HG02798 (cell line): ENCODE data around the gene GIGYF2.
A peak's percentile ranks its signal among the peaks of the same experiment; 100 is the strongest.

Source experiments
- ATAC-seq: cut with Tn5 transposase; IDR thresholded peaks from one replicate; pipeline ENCODE4 v1.9.1; 2021; ENCODE audit warnings: mild to moderate bottlenecking; ENCODE audit not compliant: unreplicated experiment, poor library complexity

GIGYF2 gene

GRCh38 chr2:232875256-232876121 is 178.4 kb downstream of the GIGYF2 start:
- no peak for ATAC-seq

GRCh38 chr2:232876161-232876977 is 179.2 kb downstream of the GIGYF2 start:
- peak; percentile 48 for ATAC-seq

DNA sequence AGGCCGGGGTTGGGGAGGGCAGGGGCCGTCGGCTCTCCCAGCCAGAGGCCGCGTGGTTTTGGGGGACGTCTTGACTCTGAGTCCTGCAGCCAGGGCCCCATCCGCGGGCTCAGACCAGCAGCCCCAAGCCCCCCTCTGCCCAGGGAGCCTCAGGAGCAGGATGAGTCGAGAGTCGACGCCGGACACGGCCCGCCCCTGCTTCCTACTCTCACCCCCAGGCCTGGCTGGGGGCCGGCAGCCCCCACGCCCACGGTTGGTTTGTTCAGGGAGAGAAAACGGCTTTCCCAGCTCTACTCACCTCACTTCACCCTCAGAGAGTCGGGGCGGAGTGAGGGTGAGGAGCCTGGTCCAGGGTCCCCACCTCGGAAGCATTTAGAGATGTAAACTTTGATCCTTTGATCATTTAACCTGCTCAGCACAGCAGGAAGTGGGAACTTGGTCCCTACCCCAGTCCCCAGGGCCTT is 179.9 kb downstream of the GIGYF2 start:
- ATAC-seq: no peak

GRCh38 chr2:232877940-232878511 is 180.9 kb downstream of the GIGYF2 start:
- ATAC-seq: no peak

- ATAC-seq: no peak
Observed at GRCh38 chr2:232878855-232879617, 181.9 kb downstream of the GIGYF2 start.

- ATAC-seq: no peak
Observed at GRCh38 chr2:232879618-232880494, 182.7 kb downstream of the GIGYF2 start.

DNA sequence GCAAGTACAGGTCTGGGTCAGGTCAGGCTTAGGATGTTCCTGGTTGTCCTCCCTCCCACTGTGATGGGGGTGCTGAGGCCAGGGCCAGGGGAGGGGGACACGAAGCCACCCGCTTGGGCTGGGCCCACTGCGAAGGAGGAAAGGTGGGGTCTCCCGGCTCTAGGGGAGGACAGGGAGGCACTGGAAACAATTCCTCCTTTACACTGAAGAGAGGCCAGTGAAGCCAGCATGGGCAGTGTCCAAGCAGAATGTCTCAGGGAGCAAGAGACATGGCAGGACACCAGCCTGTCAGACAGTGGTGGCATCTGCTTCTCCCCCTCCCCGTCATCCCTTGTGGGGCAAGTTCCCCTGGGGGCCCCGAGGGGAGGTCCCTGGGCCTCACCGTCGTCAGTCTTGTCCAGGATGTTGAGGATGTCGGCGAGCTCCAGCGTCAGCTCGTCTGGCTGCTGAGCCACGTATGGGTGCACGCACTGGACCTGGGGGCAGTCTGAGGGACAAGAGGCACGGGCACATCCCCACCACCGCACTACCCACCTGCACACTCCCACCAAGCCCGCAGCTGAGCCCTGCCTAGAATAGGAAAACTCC is 183.7 kb downstream of the GIGYF2 start:
- ATAC-seq: no peak

DNA sequence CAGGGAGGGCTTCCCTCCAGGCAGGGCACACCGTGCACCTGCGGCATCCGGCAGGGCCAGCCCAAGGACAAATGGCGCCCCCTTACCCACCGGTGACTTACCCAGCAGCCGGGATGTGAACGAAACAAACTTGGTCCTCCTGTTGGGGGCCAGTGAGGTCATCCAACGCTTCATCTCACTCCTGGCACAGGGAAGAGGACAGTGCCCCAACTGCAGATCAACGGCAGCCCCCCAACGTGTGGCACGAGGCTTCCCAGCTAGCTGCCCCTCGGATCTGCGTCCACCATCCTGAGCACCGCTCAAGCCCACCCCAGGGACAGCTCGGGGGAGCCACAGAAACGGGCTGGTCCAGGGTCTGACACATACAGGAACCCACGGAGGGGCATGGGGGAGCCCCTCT is 185.0 kb downstream of the GIGYF2 start:
- ATAC-seq: no peak

GRCh38 chr2:232882505-232883115 is 185.5 kb downstream of the GIGYF2 start:
- no peak for ATAC-seq

DNA sequence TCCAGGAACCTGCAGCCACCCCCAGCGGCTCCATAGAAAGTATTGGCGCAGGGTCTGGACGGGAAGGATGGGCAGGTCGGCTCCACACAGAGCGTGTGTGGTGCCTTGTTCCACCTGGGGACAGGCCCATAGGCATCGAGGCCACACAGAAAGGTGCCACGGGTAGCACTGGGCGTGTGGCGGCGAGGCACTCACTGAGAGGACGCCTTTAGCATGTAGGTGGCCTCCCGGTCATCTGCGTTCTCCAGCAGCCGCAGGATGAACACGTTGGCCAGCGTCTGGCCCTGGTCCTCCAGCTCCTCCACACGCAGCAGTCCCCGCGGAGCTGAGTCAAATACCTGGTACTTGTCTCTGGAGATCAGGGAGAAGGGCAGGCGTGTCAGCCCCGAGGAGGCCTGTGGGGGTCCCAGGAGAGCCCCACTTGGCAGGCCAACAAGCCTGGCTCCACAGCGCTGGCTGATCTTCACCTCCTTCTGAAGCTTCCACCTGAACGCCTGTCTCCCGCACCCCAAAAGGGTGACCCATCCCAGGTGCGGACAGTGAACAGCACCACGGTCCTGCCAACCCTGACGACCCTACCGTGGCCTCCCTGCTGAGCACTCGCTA is 186.1 kb downstream of the GIGYF2 start:
- no peak for ATAC-seq

DNA sequence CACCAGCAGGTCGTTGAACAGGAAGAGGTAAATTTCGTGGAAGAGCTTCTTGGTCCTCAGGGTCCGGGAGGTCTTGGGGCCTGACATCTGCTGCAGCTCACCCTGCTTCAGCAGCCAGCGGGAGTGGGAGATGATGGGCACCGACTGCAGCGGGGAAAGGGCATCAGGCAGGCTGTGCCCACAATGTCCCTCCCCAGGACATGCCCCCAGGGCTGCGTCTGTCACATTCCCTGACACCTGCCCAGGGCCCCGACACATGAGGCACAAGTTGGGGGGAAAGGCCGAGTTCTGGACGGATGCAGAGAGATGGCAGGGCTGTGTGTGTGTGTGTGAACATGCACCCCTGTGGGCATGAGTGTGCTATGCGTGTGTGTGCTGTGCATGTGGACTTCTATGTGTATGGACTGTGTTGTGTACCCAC is 186.9 kb downstream of the GIGYF2 start:
- ATAC-seq: no peak

DNA sequence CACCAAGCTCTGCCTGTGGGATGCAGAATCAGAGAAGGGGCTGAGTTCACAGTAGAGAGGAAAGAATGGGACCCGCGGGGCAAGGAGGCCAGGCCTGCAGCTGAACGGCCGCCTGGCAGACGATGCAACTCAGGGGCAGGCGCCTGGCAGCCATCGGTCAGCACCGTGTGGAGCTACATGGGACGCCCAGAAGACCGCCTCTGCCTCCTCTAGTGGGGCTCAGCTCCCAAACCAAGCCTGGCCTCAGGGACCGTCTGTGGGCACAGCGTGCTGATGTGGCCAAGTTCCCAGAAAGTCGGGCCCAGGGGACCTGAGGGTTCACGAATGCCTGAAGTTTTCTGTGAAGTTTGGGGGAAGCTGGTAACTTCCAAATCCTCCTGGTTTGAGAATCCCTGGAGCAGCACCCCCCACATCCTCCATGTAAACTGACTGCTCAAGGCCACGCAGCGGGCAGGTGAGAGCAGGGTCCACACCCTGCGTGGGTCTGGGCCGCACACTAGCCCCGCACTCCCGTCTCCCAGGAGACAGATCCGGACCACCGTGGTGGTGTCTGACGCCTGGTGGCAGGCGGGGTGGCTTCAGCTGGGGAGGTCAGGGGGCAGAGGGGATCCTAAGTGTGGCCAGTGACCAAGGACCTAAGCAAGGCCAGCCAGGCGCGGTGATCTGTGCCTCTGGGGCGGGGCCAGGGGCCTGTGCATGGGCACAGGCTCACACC is 187.6 kb downstream of the GIGYF2 start:
- ATAC-seq: no peak

- no peak for ATAC-seq
Observed at GRCh38 chr2:232885264-232885961, 188.3 kb downstream of the GIGYF2 start.

DNA sequence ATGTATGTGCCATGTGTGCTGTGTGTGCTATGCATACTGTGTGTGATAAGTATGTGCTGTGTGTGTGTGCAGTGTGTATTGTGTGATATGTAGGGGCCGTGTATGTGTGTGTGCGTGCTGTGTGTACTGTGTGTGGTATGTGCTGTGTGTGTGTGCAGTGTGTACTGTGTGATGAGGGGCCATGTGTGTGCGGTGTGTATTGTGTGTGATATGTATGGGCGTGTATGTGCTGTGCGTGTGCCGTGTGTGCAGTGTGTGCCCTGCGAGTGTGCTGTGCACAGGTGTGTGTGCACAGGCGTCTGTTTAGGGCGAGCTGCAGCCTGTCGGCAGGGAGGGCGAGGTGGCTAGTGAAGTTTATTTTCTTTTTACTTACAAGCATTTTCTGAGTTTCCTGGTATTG is 189.0 kb downstream of the GIGYF2 start:
- no peak for ATAC-seq

DNA sequence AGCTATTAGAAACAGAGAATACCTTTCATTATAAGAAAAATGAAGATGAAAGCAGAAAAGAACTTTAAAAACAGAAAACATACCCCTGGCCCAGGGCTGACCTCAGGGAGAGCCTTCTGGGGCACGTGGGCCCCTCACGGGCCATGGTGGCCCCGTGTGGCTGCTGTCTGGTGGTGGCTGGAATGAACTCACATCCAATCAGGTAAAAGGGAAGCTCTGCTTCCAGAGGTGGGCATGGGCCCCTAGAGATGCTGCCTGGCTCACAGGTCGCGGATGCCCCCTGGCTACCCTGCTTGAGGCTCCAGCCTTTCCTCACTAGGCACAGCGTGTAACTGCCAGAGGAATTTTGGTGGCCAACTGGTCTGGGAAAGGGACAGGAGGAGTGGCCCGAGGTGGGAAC is 189.5 kb downstream of the GIGYF2 start:
- no peak for ATAC-seq

- ATAC-seq: no peak
Observed at GRCh38 chr2:232887171-232887850, 190.2 kb downstream of the GIGYF2 start.
